SK-N-SH treated with all-trans-retinoic acid at 6 μM for 48 hours (cell line): ENCODE results near the gene STARD13.
"Not testable (repeated sequence)": the region's sequence is repeated elsewhere in the genome, so short reads cannot be mapped to it uniquely, and the experiment has no call there.

Experiments used
- ATAC-seq: fragments of 200-7000 bp; cut with Tn5 transposase; 3 replicates; pipeline ENCODE4 v1.9.1; 2020; ENCODE audit warnings: mild to moderate bottlenecking, moderate library complexity
- ARNTL ChIP-seq: fragments of 450-650 bp; formaldehyde crosslinking; IDR thresholded peaks from 2 replicates; pipeline ENCODE4 v1.5.0; 2020; ENCODE audit warnings: low read depth, mild to moderate bottlenecking, moderate library complexity, borderline replicate concordance
- BACH2 ChIP-seq: fragments of 250-450 bp; sonication (Bioruptor Pico); IDR thresholded peaks from 2 replicates; pipeline ENCODE4 v1.9.0; 2021; ENCODE audit warnings: mild to moderate bottlenecking, borderline replicate concordance
- CREB5 ChIP-seq: fragments of 250-450 bp; sonication (Bioruptor Pico); IDR thresholded peaks from 2 replicates; pipeline ENCODE4 v1.5.1; 2020; ENCODE audit warnings: low read depth, mild to moderate bottlenecking, moderate library complexity
- CSDC2 ChIP-seq: fragments of 250-450 bp; sonication (Bioruptor Pico); IDR thresholded peaks from 2 replicates; pipeline ENCODE4 v1.5.0; 2020; ENCODE audit warnings: mild to moderate bottlenecking, moderate library complexity
- CSRNP3 ChIP-seq: fragments of 250-450 bp; sonication (Bioruptor Pico); IDR thresholded peaks from 2 replicates; pipeline ENCODE4 v1.5.1; 2021; ENCODE audit warnings: mild to moderate bottlenecking, moderate library complexity
- ESRRG ChIP-seq: fragments of 250-450 bp; sonication (Bioruptor Pico); IDR thresholded peaks from 2 replicates; pipeline ENCODE4 v1.6.1; 2021; ENCODE audit warnings: mild to moderate bottlenecking
- ISL1 ChIP-seq: fragments of 250-450 bp; sonication (Bioruptor Pico); IDR thresholded peaks from 2 replicates; pipeline ENCODE4 v2.1.2; 2022; ENCODE audit warnings: mild to moderate bottlenecking, moderate library complexity
- PATZ1 ChIP-seq: fragments of 250-450 bp; sonication (Bioruptor Pico); IDR thresholded peaks from 2 replicates; pipeline ENCODE4 v1.8.0; 2020; ENCODE audit warnings: mild to moderate bottlenecking, moderate library complexity, borderline replicate concordance
- POU6F1 ChIP-seq: fragments of 250-450 bp; sonication (Bioruptor Pico); IDR thresholded peaks from 2 replicates; pipeline ENCODE4 v1.8.0; 2021; ENCODE audit warnings: low read depth, mild to moderate bottlenecking, moderate library complexity, borderline replicate concordance
- RARB ChIP-seq: fragments of 250-450 bp; sonication (Bioruptor Pico); IDR thresholded peaks from 2 replicates; pipeline ENCODE4 v1.8.0; 2021; ENCODE audit warnings: mild to moderate bottlenecking, moderate library complexity
- SNAI2 ChIP-seq: fragments of 250-450 bp; sonication (Bioruptor Pico); IDR thresholded peaks from 2 replicates; pipeline ENCODE4 v1.5.0; 2020; ENCODE audit warnings: mild to moderate bottlenecking, moderate library complexity
- TCF4 ChIP-seq: fragments of 250-450 bp; sonication (Bioruptor Pico); IDR thresholded peaks from 2 replicates; pipeline ENCODE4 v1.8.0; 2021; ENCODE audit warnings: mild to moderate bottlenecking, moderate library complexity, borderline replicate concordance
- TOX ChIP-seq: fragments of 250-450 bp; sonication (Bioruptor Pico); IDR thresholded peaks from 2 replicates; pipeline ENCODE4 v1.8.0; 2021; ENCODE audit warnings: mild to moderate bottlenecking, moderate library complexity, borderline replicate concordance
- ZC3H10 ChIP-seq: fragments of 250-450 bp; sonication (Bioruptor Pico); IDR thresholded peaks from 2 replicates; pipeline ENCODE4 v1.5.1; 2021; ENCODE audit warnings: mild to moderate bottlenecking, moderate library complexity
- ZFP3 ChIP-seq: fragments of 250-450 bp; sonication (Bioruptor Pico); IDR thresholded peaks from 2 replicates; pipeline ENCODE4 v1.5.0; 2020; ENCODE audit warnings: mild to moderate bottlenecking, moderate library complexity
- ZFP30 ChIP-seq: fragments of 450-650 bp; formaldehyde crosslinking; IDR thresholded peaks from 2 replicates; pipeline ENCODE4 v1.5.0; 2022; ENCODE audit warnings: mild to moderate bottlenecking, moderate library complexity
- ZNF565 ChIP-seq: fragments of 450-650 bp; formaldehyde crosslinking; conservative IDR thresholded peaks from 2 replicates; pipeline ENCODE4 v1.5.0; 2020; ENCODE audit warnings: low read depth, mild to moderate bottlenecking, moderate library complexity
- ZNF70 ChIP-seq: fragments of 450-650 bp; formaldehyde crosslinking; IDR thresholded peaks from 2 replicates; pipeline ENCODE4 v1.5.0; 2020; ENCODE audit warnings: mild to moderate bottlenecking, moderate library complexity
- ZNF8 ChIP-seq: fragments of 450-650 bp; formaldehyde crosslinking; IDR thresholded peaks from 2 replicates; pipeline ENCODE4 v1.5.0; 2020; ENCODE audit warnings: mild to moderate bottlenecking, moderate library complexity
- TF ChIP-seq, protein P1 (sequence below): fragments of 250-450 bp; sonication (Bioruptor Pico); IDR thresholded peaks from 2 replicates; pipeline ENCODE4 v1.5.0; 2020; ENCODE audit warnings: mild to moderate bottlenecking, moderate library complexity

Gene STARD13

DNA sequence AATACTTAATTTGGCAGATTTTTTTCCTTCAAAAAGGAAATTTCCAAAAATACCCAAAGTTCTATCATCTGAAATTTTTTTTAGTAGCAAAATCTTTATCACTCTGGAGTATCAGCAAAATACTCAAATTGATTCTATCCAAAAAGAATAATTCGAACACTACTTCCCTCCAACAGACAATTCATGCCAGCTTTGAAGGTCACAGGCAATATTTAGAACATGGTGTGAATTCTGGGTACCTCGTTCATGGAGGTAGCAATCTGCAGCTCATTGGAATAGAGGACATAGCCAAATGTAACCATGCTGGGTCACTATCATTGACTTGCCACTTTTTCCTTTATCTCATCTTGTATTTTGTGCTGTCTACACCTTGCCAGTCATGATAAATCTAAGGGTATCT, 119.8 kb downstream of the STARD13 start:
- TF ChIP-seq CSRNP3 (CRISPR knock-in tag) (no peak), RARB (CRISPR knock-in tag) (no peak), ISL1 (CRISPR knock-in tag) (no peak), ZFP30 (CRISPR knock-in tag) (no peak), POU6F1 (no peak), TOX (CRISPR knock-in tag) (no peak), ZNF70 (CRISPR knock-in tag) (no peak), ZC3H10 (CRISPR knock-in tag) (no peak)
- no peak for ATAC-seq

- TF ChIP-seq CSDC2 (no peak), SNAI2 (CRISPR knock-in tag) (no peak), TCF4 (no peak), ZFP30 (CRISPR knock-in tag) (no peak), ZC3H10 (CRISPR knock-in tag) (no peak), ESRRG (CRISPR knock-in tag) (no peak), CSRNP3 (CRISPR knock-in tag) (no peak), BACH2 (no peak), ARNTL (no peak), ZNF565 (CRISPR knock-in tag) (no peak), TOX (CRISPR knock-in tag) (no peak)
- TF ChIP-seq, protein P1, sequence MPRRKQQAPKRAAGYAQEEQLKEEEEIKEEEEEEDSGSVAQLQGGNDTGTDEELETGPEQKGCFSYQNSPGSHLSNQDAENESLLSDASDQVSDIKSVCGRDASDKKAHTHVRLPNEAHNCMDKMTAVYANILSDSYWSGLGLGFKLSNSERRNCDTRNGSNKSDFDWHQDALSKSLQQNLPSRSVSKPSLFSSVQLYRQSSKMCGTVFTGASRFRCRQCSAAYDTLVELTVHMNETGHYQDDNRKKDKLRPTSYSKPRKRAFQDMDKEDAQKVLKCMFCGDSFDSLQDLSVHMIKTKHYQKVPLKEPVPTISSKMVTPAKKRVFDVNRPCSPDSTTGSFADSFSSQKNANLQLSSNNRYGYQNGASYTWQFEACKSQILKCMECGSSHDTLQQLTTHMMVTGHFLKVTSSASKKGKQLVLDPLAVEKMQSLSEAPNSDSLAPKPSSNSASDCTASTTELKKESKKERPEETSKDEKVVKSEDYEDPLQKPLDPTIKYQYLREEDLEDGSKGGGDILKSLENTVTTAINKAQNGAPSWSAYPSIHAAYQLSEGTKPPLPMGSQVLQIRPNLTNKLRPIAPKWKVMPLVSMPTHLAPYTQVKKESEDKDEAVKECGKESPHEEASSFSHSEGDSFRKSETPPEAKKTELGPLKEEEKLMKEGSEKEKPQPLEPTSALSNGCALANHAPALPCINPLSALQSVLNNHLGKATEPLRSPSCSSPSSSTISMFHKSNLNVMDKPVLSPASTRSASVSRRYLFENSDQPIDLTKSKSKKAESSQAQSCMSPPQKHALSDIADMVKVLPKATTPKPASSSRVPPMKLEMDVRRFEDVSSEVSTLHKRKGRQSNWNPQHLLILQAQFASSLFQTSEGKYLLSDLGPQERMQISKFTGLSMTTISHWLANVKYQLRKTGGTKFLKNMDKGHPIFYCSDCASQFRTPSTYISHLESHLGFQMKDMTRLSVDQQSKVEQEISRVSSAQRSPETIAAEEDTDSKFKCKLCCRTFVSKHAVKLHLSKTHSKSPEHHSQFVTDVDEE = no peak
- ATAC-seq = no peak
Observed at GRCh38 chr13:33164331-33164730, 121.2 kb downstream of the STARD13 start.

GRCh38 chr13:33162725-33163124, 122.8 kb downstream of the STARD13 start:
- not testable (repeated sequence) for ATAC-seq

DNA sequence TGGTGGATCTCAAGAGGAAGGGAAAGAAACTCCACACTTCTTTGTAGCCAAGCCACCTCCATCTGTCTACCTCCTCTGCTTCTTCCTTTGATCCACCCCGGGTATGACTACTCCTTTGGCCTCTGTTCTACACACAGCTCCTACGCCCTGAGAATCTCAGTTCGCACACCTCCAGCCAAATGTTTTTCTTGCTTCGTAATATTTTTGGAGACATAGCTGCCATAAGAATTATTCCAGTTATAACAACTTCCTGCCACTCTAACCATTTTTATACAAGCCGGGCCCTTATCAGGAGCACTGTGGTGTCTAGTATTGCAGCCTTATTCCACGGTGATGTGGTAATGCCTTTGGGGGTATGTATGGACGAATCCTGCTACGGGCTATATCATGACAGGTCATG, 126.7 kb downstream of the STARD13 start:
- no peak for TF ChIP-seq ZNF8
- no peak for TF ChIP-seq PATZ1 (CRISPR knock-in tag)
- TF ChIP-seq ESRRG (CRISPR knock-in tag) = no peak
- no peak for TF ChIP-seq POU6F1
- TF ChIP-seq, protein P1 = no peak
- TF ChIP-seq ZFP3 = no peak
- no peak for TF ChIP-seq TOX (CRISPR knock-in tag)
- no peak for TF ChIP-seq ZNF565 (CRISPR knock-in tag)
- TF ChIP-seq RARB (CRISPR knock-in tag) = no peak
- no peak for TF ChIP-seq CREB5 (CRISPR knock-in tag)
- no peak for TF ChIP-seq BACH2
- TF ChIP-seq ARNTL = no peak
- TF ChIP-seq CSDC2 = no peak
- TF ChIP-seq ZC3H10 (CRISPR knock-in tag) = no peak
- TF ChIP-seq TCF4 = no peak

More for the DNA sequence above, 126.7 kb downstream of the STARD13 start:
- no peak for ATAC-seq
